Measurements from ENCODE around the gene SYS1. TPM values are rescaled to one million over a fixed set of nuclear protein-coding genes. Genes with fewer than 3 reads are reported as not detected.

The SYS1 gene
- total RNA-seq, 1 experiment from 2014 or later, result 20.5 TPM

DNA sequence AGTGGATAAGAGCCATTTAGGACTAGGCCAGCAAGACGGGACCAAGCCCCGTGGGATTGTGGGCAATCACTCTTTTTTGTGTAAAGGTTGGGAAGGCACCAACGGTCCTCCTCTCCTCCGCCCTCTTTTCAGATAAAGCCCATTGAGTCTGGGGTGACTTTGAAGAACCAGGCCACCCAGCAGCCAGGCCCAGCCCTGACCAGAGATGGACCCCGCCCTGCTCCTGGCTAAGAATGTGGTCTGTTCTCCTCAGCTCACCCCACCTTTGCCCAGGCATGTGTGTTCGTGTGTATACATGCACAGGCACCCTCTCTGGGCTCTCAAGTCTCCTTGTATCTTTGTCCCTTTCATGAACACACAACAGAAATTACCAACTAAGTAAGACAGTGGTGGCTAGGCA is 23.9 kb upstream of the SYS1 start:
- no peaks in the 10 kb centered on the region for H3K9me2 ChIP-seq (ENCODE audit: insufficient read depth)
- peak overlapping the region in 1 of 2 experiments; percentile 14; a peak in 2 of 4 replicates for H3K4me3 ChIP-seq (replicated peaks in 1 of 2; ENCODE audit: low read depth in 1 of 2, low read length in 2 of 2)
- peak overlapping the region; percentile 91 for H3K4me2 ChIP-seq (ENCODE audit: low read length)

More for the DNA sequence above, 23.9 kb upstream of the SYS1 start:
- peaks cover 6 to 26% of the 10 kb centered on the region in 2 experiments; a peak in 2 of 4 replicates for H3K36me3 ChIP-seq (ENCODE audit: control insufficient read depth in 1 of 2, insufficient read depth in 2 of 2, low read length in 2 of 2)
- TF ChIP-seq JUND (IDR thresholded peaks at IDR 0.05) (no peak), SIN3A (IDR thresholded peaks at IDR 0.05; ENCODE audit: low read depth) (no peak), TCF7L2 (IDR thresholded peaks at IDR 0.05; ENCODE audit: borderline replicate concordance, extremely low read depth, insufficient read depth, insufficient read length) (no peak), CBX3 (IDR thresholded peaks at IDR 0.05; ENCODE audit: low read depth) (no peak), REST (IDR thresholded peaks at IDR 0.05; ENCODE audit: low read depth) (no peak), POLR2A (IDR thresholded peaks at IDR 0.05; ENCODE audit: borderline replicate concordance, extremely low read depth, insufficient read depth, insufficient read length) (no peak), EZH2 (IDR thresholded peaks at IDR 0.05) (no peak), SP1 (IDR thresholded peaks at IDR 0.05; ENCODE audit: low read depth) (no peak), CEBPB (IDR thresholded peaks at IDR 0.05; ENCODE audit: low read depth) (no peak), ATF3 (IDR thresholded peaks at IDR 0.05) (no peak), RAD21 (IDR thresholded peaks at IDR 0.05; ENCODE audit: low read depth) (no peak), MAX (IDR thresholded peaks at IDR 0.05) (no peak)
- TF ChIP-seq, protein P1, sequence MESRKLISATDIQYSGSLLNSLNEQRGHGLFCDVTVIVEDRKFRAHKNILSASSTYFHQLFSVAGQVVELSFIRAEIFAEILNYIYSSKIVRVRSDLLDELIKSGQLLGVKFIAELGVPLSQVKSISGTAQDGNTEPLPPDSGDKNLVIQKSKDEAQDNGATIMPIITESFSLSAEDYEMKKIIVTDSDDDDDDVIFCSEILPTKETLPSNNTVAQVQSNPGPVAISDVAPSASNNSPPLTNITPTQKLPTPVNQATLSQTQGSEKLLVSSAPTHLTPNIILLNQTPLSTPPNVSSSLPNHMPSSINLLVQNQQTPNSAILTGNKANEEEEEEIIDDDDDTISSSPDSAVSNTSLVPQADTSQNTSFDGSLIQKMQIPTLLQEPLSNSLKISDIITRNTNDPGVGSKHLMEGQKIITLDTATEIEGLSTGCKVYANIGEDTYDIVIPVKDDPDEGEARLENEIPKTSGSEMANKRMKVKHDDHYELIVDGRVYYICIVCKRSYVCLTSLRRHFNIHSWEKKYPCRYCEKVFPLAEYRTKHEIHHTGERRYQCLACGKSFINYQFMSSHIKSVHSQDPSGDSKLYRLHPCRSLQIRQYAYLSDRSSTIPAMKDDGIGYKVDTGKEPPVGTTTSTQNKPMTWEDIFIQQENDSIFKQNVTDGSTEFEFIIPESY (IDR thresholded peaks at IDR 0.05; ENCODE audit: extremely low read depth, insufficient replicate concordance, low read length), result no peak
- H2AFZ ChIP-seq (ENCODE audit: low read depth, low read length, poor library complexity, severe bottlenecking), result no peak overlapping the region
- ATAC-seq (no peak), DNase-seq (ENCODE audit: low read depth, low spot score) (no peak)
- no peaks in the 10 kb centered on the region for H3K9me3 ChIP-seq (ENCODE audit: control insufficient read depth in 1 of 2, insufficient read depth in 1 of 2, low read depth in 1 of 2, low read length in 2 of 2)
- peak overlapping the region; percentile 80 for H3K9ac ChIP-seq (ENCODE audit: low read length)
- peaks cover 96% of the 10 kb centered on the region for H3K79me2 ChIP-seq (ENCODE audit: insufficient read depth, low read length)
- H3K4me1 ChIP-seq (ENCODE audit: control insufficient read depth in 1 of 2, insufficient read depth in 2 of 2, low read length in 2 of 2), result peaks cover 77 to 88% of the 10 kb centered on the region in 2 experiments
- ChIA-PET POLR2A (no interaction called here), CTCF (interaction anchor here (1.5 kb wide), 2 partner anchors 27 to 98 kb away, joined by 3 to 4 read pairs; no protein-coding TSS in a partner anchor), RAD21 (ENCODE audit: low non-redundant PET in 1 of 2, low total read pairs in 2 of 2, uncharacterized antibody in 2 of 2, unreplicated experiment in 2 of 2) (no interaction called here)
- BruUV-seq (replicated peaks), result no TSS peak
- peak overlapping the region; percentile 84 for H3K27ac ChIP-seq (ENCODE audit: low read depth, low read length)
- H4K20me1 ChIP-seq (ENCODE audit: insufficient read depth), result 0 out of 2 replicates have a peak, but pooled peaks cover 3% of the 10 kb centered on the region
- no peaks in the 10 kb centered on the region for H3K27me3 ChIP-seq (ENCODE audit: insufficient read depth, low read length)
- intact Hi-C loops (cut with micrococcal nuclease), result no loop called here
